ENCODE results near the gene TMED8. TPM values are rescaled to one million over a fixed set of nuclear protein-coding genes. Genes with fewer than 3 reads are reported as not detected.
A peak's percentile ranks its signal among the peaks of the same experiment; 100 is the strongest.

Gene TMED8
- total and polyA plus RNA-seq, 2 of the 13 experiments (the other 11 are each of a cell fraction or from before 2014, with no cell fraction given), result 6.0 to 11.7 TPM

DNA sequence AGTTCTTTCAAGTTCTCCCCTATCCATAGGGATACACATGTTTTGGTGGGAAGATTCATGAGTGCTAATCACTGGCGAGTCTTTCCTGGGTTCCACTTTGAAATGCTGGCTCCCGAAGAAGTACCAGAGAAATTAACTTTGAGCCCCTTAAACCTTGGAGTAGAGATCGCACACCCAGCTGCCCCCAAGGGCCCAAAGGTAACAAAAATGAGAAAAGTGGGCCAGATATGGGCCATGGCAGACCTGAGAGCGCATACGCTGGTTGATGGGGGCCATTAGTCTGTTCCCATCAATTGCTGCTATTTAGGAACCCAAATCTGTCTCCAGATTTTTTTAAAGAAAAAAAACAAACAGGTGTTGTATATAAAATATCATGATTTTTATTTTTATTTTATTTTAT lies 53.9 kb downstream of the TMED8 start:
- Histone ChIP-seq H3K79me2 (ENCODE audit: insufficient read depth, low read length) (peaks cover 20% of the 10 kb centered on the region), H3K4me2 (ENCODE audit: low read depth, low read length) (no peak overlapping the region), H3K4me3 (replicated peaks in 1 of 3; ENCODE audit: insufficient read depth in 1 of 3, low read depth in 2 of 3, low read length in 3 of 3) (no peak overlapping the region), H3K27ac (ENCODE audit: extremely low read length, insufficient read depth, low read length) (no peak overlapping the region), H3K4me1 (ENCODE audit: insufficient read depth, low read length) (peaks cover 61% of the 10 kb centered on the region), H3K9me3 (ENCODE audit: low read length) (no peaks in the 10 kb centered on the region), H3K27me3 (ENCODE audit: control insufficient read depth in 1 of 2, insufficient read depth in 2 of 2, low read length in 2 of 2) (no peaks in the 10 kb centered on the region), H3K36me3 (replicated peaks in 1 of 2; ENCODE audit: control insufficient read depth in 1 of 2, insufficient read depth in 2 of 2, low read length in 2 of 2) (no peaks in the 10 kb centered on the region), H3K9ac (ENCODE audit: insufficient read depth, low read depth, low read length) (no peak overlapping the region), H2AFZ (ENCODE audit: low read length) (no peak overlapping the region), H4K20me1 (ENCODE audit: insufficient read depth, low read length) (no peaks in the 10 kb centered on the region)
- no peak for FAIRE-seq
- no peak for ATAC-seq
- CTCF ChIA-PET (ENCODE audit: low intra/inter-chr PET ratio, low total read pairs), result no interaction called here
- intact Hi-C loops (cut with micrococcal nuclease; ENCODE audit: unreplicated experiment) (loop anchor here (5.0 kb wide), 2 partner anchors 54 to 134 kb away; partner anchors contain the start of genes AHSA1, SAMD15, TMED8 and VIPAS39), in situ Hi-C loops (cut with HindIII; ENCODE audit: extremely low pct_ligation_motif_present, low pct_unique_long_range_greater_than_20kb) (no loop called here)
- TF ChIP-seq GABPB1 (CRISPR knock-in tag; IDR thresholded peaks at IDR 0.05), result no peak
- TF ChIP-seq SOX13 (IDR thresholded peaks at IDR 0.05), result no peak
- TF ChIP-seq SOX13 (CRISPR knock-in tag; conservative IDR thresholded peaks at IDR 0.05 in 1 of 2, IDR thresholded peaks at IDR 0.05 in 1 of 2), result no peak
- WGBS (ENCODE audit: low lambda C conversion rate), result 100% methylated on average over 5 of the region's 5 CpGs
- BruUV-seq (replicated peaks), result no TSS peak
- POLR2A ChIA-PET, result no interaction called here
- DNase-seq (ENCODE audit: low spot score), result no peak

DNA sequence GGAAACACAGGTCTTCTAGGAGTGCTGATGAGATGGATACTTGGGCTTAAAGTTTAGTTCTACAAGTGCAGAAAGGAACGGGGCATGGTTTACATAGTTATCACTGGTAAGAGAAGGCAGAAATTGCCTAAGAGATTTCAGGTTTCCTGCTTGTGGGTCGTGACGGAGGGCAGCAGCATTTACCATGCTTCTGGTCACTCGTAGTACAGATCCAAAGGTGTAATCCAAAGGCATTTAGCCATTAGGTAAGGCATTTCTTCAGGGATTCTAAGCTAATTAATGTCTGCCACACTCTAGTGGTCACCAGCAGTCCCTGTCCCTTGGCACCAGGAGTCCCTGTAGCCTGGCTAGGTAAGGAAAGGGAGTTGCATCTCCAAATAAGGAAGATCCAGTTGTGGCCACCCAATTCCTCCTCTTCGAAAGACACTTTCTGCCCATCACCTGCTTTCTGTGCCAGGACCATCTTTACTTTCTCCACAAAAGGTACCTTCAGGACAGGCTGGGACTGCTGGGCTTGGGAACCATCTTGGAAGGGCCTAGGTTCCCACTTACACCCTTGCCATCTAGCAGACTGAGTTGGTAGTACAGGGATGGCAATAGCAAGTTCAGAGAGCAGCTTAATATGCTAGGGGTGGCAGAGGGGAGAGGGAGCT lies 54.5 kb downstream of the TMED8 start:
- Histone ChIP-seq H3K4me1 (ENCODE audit: insufficient read depth, low read length) (peaks cover 67% of the 10 kb centered on the region), H3K9ac (ENCODE audit: insufficient read depth, low read depth, low read length) (peak overlapping the region; percentile 93), H4K20me1 (ENCODE audit: insufficient read depth, low read length) (no peaks in the 10 kb centered on the region), H2AFZ (ENCODE audit: low read length) (no peak overlapping the region), H3K9me3 (ENCODE audit: low read length) (no peaks in the 10 kb centered on the region), H3K4me3 (replicated peaks in 1 of 3; ENCODE audit: insufficient read depth in 1 of 3, low read depth in 2 of 3, low read length in 3 of 3) (peak overlapping the region in 2 of 3 experiments; percentile 79 to 93; a peak in 4 of 6 replicates), H3K36me3 (replicated peaks in 1 of 2; ENCODE audit: control insufficient read depth in 1 of 2, insufficient read depth in 2 of 2, low read length in 2 of 2) (no peaks in the 10 kb centered on the region), H3K79me2 (ENCODE audit: insufficient read depth, low read length) (peaks cover 23% of the 10 kb centered on the region), H3K27ac (ENCODE audit: extremely low read length, insufficient read depth, low read length) (peak overlapping the region; percentile 96), H3K27me3 (ENCODE audit: control insufficient read depth in 1 of 2, insufficient read depth in 2 of 2, low read length in 2 of 2) (no peaks in the 10 kb centered on the region), H3K4me2 (ENCODE audit: low read depth, low read length) (peak overlapping the region; percentile 91)
- FAIRE-seq (peak; percentile 42), DNase-seq (ENCODE audit: low spot score) (no peak), ATAC-seq (no peak)
- BruUV-seq (replicated peaks), result no TSS peak
- ChIA-PET CTCF (ENCODE audit: low intra/inter-chr PET ratio, low total read pairs) (no interaction called here), POLR2A (interaction anchor here (1.8 to 3.1 kb wide), 5 partner anchors 8 to 54 kb away, joined by 7 to 37 read pairs (median 12); partner anchors contain the start of genes SAMD15 and TMED8)
- intact Hi-C loops (cut with micrococcal nuclease; ENCODE audit: unreplicated experiment) (loop anchor here (5.0 kb wide), 2 partner anchors 55 to 135 kb away; partner anchors contain the start of genes AHSA1, SAMD15, TMED8 and VIPAS39), in situ Hi-C loops (cut with HindIII; ENCODE audit: extremely low pct_ligation_motif_present, low pct_unique_long_range_greater_than_20kb) (no loop called here)
- WGBS (ENCODE audit: low lambda C conversion rate), result 78% methylated on average over 5 of the region's 5 CpGs
- TF ChIP-seq LRRFIP1 (CRISPR knock-in tag; conservative IDR thresholded peaks at IDR 0.05) (no peak), ZNF614 (CRISPR knock-in tag; IDR thresholded peaks at IDR 0.05; ENCODE audit: borderline replicate concordance) (no peak), RBM22 (optimal IDR thresholded peaks at IDR 0.05; ENCODE audit: low read length) (peak; percentile 32), HNF4A (CRISPR knock-in tag; IDR thresholded peaks at IDR 0.05) (no peak), ZNF652 (CRISPR knock-in tag; IDR thresholded peaks at IDR 0.05; ENCODE audit: borderline replicate concordance, low read depth) (no peak), ZNF629 (CRISPR knock-in tag; conservative IDR thresholded peaks at IDR 0.05) (no peak)
